Breast epithelium (tissue), 4 donors: ENCODE measurements around the gene GLI2. TPM values are rescaled to one million over a fixed set of nuclear protein-coding genes. Genes with fewer than 3 reads are reported as not detected.

Source experiments
- DNase-seq, 2 donors: peaks; one replicate each; pipeline ENCODE4 v3.0.0-alpha.2; 2019; ENCODE audit warnings: low spot score in 2 of 2
- H3K27ac ChIP-seq, 2 donors: fragments of 200-600 bp; sonication (generic) in 1 of 2; one replicate each; pipeline ENCODE4 v1.5.1; 2016 to 2019; ENCODE audit warnings: mild to moderate bottlenecking in 1 of 2
- H3K27me3 ChIP-seq, 2 donors: fragments of 200-600 bp; sonication (generic) in 1 of 2; one replicate each; pipeline versions ENCODE4 v1.5.1 to v1.6.0; 2017 to 2019; ENCODE audit warnings: control low read depth in 1 of 2, mild to moderate bottlenecking in 1 of 2
- H3K36me3 ChIP-seq: fragments of 200-600 bp; one replicate; pipeline ENCODE4 v1.5.1; 2019
- H3K4me1 ChIP-seq, 2 donors: fragments of 200-600 bp; sonication (generic); one replicate each; pipeline ENCODE4 v1.5.1; 2016 to 2019; ENCODE audit warnings: control low read depth in 1 of 2
- H3K4me3 ChIP-seq, 3 donors: fragments of 200-600 bp; sonication (generic); 1 replicate in 2 of 3; 2 replicates in 1 of 3; pipeline ENCODE4 v1.5.1; 2016 to 2019; ENCODE audit warnings: mild to moderate bottlenecking in 3 of 3, moderate library complexity in 2 of 3
- H3K9me3 ChIP-seq, 2 donors: fragments of 200-600 bp; sonication (generic) in 1 of 2; one replicate each; pipeline ENCODE4 v1.5.1; 2016 to 2019; ENCODE audit warnings: control low read depth in 1 of 2
- POLR2A ChIP-seq: fragments of 450-650 bp; IDR thresholded peaks from one replicate; pipeline ENCODE4 v1.6.1; 2016; ENCODE audit warnings: antibody characterized with exemption, mild to moderate bottlenecking, moderate library complexity
- POLR2AphosphoS5 ChIP-seq, 3 donors: sonication (generic); formaldehyde crosslinking; IDR thresholded peaks; one replicate each; pipeline ENCODE4 v1.6.1; 2017; ENCODE audit warnings: antibody characterized with exemption in 3 of 3
- intact Hi-C: fragments of 100-400 bp; cut with DNase I; formaldehyde crosslinking; loops from one replicate; pipeline ENCODE4 v1.15.1; 2023; ENCODE audit warnings: low total_unique reads
- total RNA-seq, 3 donors: library from RNA; depleted of rRNA; stranded (reverse); fragments of >200 nt; gene quantifications; one replicate each; pipeline ENCODE4 v1.1.0, GENCODE V29; 2016
- TF ChIP-seq, protein P1 (sequence below), 3 donors: fragments of 450-650 bp; IDR thresholded peaks; one replicate each; pipeline ENCODE4 v1.5.1; 2016 to 2017; ENCODE audit warnings: antibody characterized with exemption in 3 of 3, mild to moderate bottlenecking in 3 of 3, moderate library complexity in 3 of 3

GLI2 gene
- total RNA-seq, 3 donors from 2014 or later = 0.96 to 3.6 (median 1.0) TPM

DNA sequence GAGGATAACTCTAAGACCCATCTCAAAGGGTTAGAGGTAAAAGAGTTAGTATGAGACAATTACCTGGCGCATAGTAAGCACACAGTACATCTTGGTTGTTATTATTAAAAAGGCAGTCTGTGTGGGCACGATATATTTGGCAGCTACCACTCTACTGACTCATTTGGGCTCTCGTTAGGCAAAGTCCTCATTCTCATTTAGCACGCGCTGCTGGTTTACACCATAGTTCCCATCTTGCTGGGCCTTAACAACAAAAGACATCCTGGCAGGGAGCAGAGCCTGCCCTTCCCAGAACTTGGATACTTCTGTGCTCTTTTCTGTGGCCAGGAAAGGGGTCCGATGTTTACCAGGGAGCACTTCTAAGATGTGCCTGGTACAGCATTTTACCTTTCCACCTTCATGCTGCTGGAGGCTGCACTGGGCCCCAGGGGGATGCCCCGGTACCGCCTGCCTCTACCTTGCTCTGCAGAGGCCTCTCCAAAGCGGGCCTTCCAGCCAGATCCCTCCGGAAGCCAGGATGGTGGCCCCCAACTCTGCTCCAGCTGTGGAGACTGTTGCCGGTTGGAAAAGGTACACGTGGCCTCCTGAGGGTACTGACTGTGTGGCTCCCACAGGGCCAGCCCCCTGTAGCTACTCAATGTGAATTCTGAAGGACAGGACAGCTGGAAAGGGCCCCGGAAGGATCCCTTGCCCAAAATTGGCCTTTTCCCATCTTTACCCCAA, 15.0 kb downstream of the GLI2 start:
- Histone ChIP-seq H3K27ac (peak overlapping the region in 1 of 2 donors; percentile 14), H3K4me1 (no peaks in the 10 kb centered on the region), H3K9me3 (no peaks in the 10 kb centered on the region), H3K36me3 (no peaks in the 10 kb centered on the region), H3K27me3 (no peaks in the 10 kb centered on the region), H3K4me3 (no peak overlapping the region)
- TF ChIP-seq, protein P1, sequence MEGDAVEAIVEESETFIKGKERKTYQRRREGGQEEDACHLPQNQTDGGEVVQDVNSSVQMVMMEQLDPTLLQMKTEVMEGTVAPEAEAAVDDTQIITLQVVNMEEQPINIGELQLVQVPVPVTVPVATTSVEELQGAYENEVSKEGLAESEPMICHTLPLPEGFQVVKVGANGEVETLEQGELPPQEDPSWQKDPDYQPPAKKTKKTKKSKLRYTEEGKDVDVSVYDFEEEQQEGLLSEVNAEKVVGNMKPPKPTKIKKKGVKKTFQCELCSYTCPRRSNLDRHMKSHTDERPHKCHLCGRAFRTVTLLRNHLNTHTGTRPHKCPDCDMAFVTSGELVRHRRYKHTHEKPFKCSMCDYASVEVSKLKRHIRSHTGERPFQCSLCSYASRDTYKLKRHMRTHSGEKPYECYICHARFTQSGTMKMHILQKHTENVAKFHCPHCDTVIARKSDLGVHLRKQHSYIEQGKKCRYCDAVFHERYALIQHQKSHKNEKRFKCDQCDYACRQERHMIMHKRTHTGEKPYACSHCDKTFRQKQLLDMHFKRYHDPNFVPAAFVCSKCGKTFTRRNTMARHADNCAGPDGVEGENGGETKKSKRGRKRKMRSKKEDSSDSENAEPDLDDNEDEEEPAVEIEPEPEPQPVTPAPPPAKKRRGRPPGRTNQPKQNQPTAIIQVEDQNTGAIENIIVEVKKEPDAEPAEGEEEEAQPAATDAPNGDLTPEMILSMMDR (IDR thresholded peaks at IDR 0.05) = no peak
- TF ChIP-seq POLR2A = no peak
- no peak for TF ChIP-seq POLR2AphosphoS5 (IDR thresholded peaks at IDR 0.05)
- intact Hi-C loops = no loop called here
- DNase-seq = no peak

GRCh38 chr2:120751553-120751952, 15.9 kb downstream of the GLI2 start:
- TF ChIP-seq POLR2AphosphoS5 (IDR thresholded peaks at IDR 0.05) = no peak
- TF ChIP-seq, protein P1 (IDR thresholded peaks at IDR 0.05) = no peak
- no peak for TF ChIP-seq POLR2A
- Histone ChIP-seq H3K4me3 (no peak overlapping the region), H3K9me3 (no peaks in the 10 kb centered on the region), H3K36me3 (no peaks in the 10 kb centered on the region), H3K27ac (no peak overlapping the region), H3K4me1 (no peaks in the 10 kb centered on the region), H3K27me3 (no peaks in the 10 kb centered on the region)
- DNase-seq = no peak
- intact Hi-C loops = no loop called here

- TF ChIP-seq, protein P1 (IDR thresholded peaks at IDR 0.05) = no peak
- TF ChIP-seq POLR2AphosphoS5 (IDR thresholded peaks at IDR 0.05) (no peak), POLR2A (no peak)
- DNase-seq = no peak
- intact Hi-C loops = no loop called here
Observed at GRCh38 chr2:120754067-120754960, 18.6 kb downstream of the GLI2 start.

DNA sequence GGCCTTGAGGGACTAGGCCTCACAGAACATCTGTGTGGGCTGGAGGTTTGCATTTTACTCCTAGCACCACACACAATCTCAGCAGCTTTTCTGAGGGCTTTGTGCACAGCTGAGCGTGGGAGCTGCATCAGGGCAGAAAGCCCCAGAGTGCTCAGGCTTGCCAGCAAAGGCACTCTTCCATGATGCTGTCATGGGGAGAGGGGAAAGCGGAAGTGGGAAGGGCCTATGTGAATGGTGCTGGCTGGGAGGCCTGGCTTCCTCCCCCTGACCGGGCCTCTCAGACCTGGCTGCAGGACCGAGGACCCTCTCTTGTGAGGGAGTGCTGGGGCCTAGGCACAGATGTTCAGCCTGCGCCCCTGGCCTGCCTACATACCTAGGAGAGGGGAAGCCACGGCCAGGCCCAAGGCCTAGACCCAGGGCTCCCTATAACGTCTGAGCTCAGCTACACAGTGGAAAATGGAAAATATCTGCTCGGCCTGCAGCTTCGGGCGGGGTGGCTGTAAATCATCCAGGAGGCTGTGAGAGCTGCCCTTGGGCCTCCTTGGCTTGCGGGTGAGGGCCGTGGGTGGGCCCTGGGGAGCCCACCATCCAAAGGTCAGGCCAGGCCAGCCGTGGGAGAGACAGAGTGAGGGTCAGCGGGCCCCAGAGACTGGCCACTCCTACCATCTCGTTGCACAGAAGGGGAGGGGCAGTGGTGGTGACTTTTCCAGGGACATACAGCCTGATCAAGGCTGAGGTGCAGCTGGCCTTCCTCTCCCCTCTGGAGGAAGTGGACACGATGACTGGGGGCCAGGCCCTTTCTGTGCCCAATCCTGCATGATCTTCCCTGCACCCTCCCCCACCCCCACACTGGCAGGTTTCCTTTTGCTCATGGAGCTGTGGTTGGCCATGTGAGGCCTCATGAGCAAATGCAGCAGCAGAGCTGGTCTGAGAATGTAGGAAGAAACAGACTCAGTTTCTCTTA, 22.8 kb downstream of the GLI2 start:
- Histone ChIP-seq H3K4me3 (no peak overlapping the region), H3K9me3 (no peaks in the 10 kb centered on the region), H3K27me3 (no peaks in the 10 kb centered on the region), H3K4me1 (no peaks in the 10 kb centered on the region), H3K27ac (peak overlapping the region; percentile 52 to 90), H3K36me3 (no peaks in the 10 kb centered on the region)
- TF ChIP-seq, protein P1 (IDR thresholded peaks at IDR 0.05) = no peak
- TF ChIP-seq POLR2A (no peak), POLR2AphosphoS5 (IDR thresholded peaks at IDR 0.05) (no peak)
- no peak for DNase-seq
- intact Hi-C loops = no loop called here

More at GRCh38 chr2:120754067-120754960, 18.6 kb downstream of the GLI2 start:
- Histone ChIP-seq H3K27ac (no peak overlapping the region), H3K9me3 (no peaks in the 10 kb centered on the region), H3K36me3 (no peaks in the 10 kb centered on the region), H3K4me3 (no peak overlapping the region), H3K4me1 (no peaks in the 10 kb centered on the region), H3K27me3 (no peaks in the 10 kb centered on the region)
